Stomach smooth muscle (tissue), 2 donors: ENCODE measurements around the gene SNTG2.
"Not testable (repeated sequence)": the region's sequence is repeated elsewhere in the genome, so short reads cannot be mapped to it uniquely, and the experiment has no call there.

Experiments used
- H3K27ac ChIP-seq: one replicate; pipeline ENCODE4 v1.7.0; 2013; ENCODE audit warnings: mild to moderate bottlenecking, low read length, inconsistent platforms
- H3K27me3 ChIP-seq, 2 donors: one replicate each; pipeline ENCODE4 v1.7.0; 2013; ENCODE audit warnings: low read length in 2 of 2; ENCODE audit not compliant: insufficient read depth in 2 of 2, control insufficient read depth in 1 of 2
- H3K36me3 ChIP-seq, 2 donors: one replicate each; pipeline ENCODE4 v1.7.0; 2013; ENCODE audit warnings: low read length in 2 of 2; ENCODE audit not compliant: control insufficient read depth in 2 of 2, insufficient read depth in 2 of 2
- H3K4me1 ChIP-seq: one replicate; pipeline ENCODE4 v1.7.0; 2013; ENCODE audit warnings: low read length; ENCODE audit not compliant: control insufficient read depth, insufficient read depth
- H3K4me3 ChIP-seq, 2 donors: one replicate each; pipeline ENCODE4 v1.7.0; 2013; ENCODE audit warnings: low read length in 2 of 2
- H3K9ac ChIP-seq, 2 donors: one replicate each; pipeline ENCODE4 v1.7.0; 2013; ENCODE audit warnings: low read length in 2 of 2, mild to moderate bottlenecking in 1 of 2
- H3K9me3 ChIP-seq, 2 donors: one replicate each; pipeline ENCODE4 v1.7.0; 2013; ENCODE audit warnings: low read length in 2 of 2; ENCODE audit not compliant: control insufficient read depth in 2 of 2
- donor health status: healthy.
- donor health status: Pancreatic carcinoma.

Gene SNTG2

GRCh38 chr2:1125217-1125616 lies 174.6 kb downstream of the SNTG2 start:
- Histone ChIP-seq H3K4me3 (no peak overlapping the region), H3K9ac (no peak overlapping the region), H3K9me3 (no peaks in the 10 kb centered on the region), H3K27me3 (no peaks in the 10 kb centered on the region), H3K36me3 (no peaks in the 10 kb centered on the region), H3K27ac (no peak overlapping the region), H3K4me1 (no peaks in the 10 kb centered on the region)

- Histone ChIP-seq H3K36me3 (no peaks in the 10 kb centered on the region), H3K9me3 (no peaks in the 10 kb centered on the region), H3K9ac (no peak overlapping the region), H3K27me3 (no peaks in the 10 kb centered on the region), H3K4me1 (no peaks in the 10 kb centered on the region), H3K27ac (no peak overlapping the region), H3K4me3 (no peak overlapping the region)
These were observed 175.2 kb downstream of the SNTG2 start for GRCh38 chr2:1125633-1126370.

GRCh38 chr2:1129982-1130381 lies 179.3 kb downstream of the SNTG2 start:
- H3K36me3 ChIP-seq = no peaks in the 10 kb centered on the region
- no peaks in the 10 kb centered on the region for H3K4me1 ChIP-seq
- H3K9ac ChIP-seq = no peak overlapping the region
- no peak overlapping the region for H3K27ac ChIP-seq
- peaks cover 2 to 3% of the 10 kb centered on the region in 2 donors for H3K27me3 ChIP-seq
- H3K9me3 ChIP-seq = no peaks in the 10 kb centered on the region
- H3K4me3 ChIP-seq = no peak overlapping the region

- no peak overlapping the region for H3K9ac ChIP-seq
These were observed 180.3 kb downstream of the SNTG2 start for GRCh38 chr2:1130922-1131321.

DNA sequence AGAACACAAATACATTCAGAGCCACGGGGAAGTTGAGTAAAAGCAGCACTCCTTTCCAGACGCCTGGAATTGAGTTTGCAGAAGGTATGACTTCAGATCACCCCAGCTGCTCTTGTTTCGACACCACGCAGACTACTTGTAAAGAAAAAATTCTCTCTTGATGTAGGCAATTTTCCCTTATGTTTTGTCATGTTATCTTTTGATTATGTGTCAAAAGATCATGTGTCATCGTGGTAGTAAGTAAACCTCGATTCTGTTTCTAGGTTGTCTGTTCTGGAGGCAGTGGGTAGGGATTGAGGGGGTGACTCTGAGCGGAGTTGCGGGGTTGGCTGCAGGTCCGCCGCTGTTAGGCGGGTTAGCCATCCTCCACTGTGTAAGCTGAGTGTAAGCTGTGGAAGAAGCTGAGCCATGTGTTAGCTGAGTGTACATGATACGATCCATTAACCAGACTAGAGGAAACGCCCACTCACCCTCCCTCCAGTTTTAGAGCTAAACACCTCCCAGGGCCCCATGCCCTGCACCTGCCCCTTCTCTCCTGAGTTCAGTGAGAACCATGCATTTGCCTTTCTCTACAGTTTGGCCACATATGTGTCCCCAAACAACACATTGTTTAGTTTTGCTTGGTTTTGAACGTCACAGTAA lies 181.8 kb downstream of the SNTG2 start:
- no peaks in the 10 kb centered on the region for H3K4me1 ChIP-seq
- no peak overlapping the region for H3K4me3 ChIP-seq
- peaks cover 2 to 3% of the 10 kb centered on the region in 2 donors for H3K27me3 ChIP-seq
- H3K9ac ChIP-seq = no peak overlapping the region
- no peak overlapping the region for H3K27ac ChIP-seq
- no peaks in the 10 kb centered on the region for H3K36me3 ChIP-seq
- no peaks in the 10 kb centered on the region for H3K9me3 ChIP-seq

More at GRCh38 chr2:1130922-1131321, 180.3 kb downstream of the SNTG2 start:
- Histone ChIP-seq H3K9me3 (no peaks in the 10 kb centered on the region), H3K4me1 (no peaks in the 10 kb centered on the region), H3K27me3 (peaks cover 2 to 3% of the 10 kb centered on the region in 2 donors), H3K27ac (no peak overlapping the region), H3K4me3 (no peak overlapping the region), H3K36me3 (no peaks in the 10 kb centered on the region)

- not testable (repeated sequence) for H3K27ac ChIP-seq, H3K4me1 ChIP-seq, H3K27me3 ChIP-seq, H3K4me3 ChIP-seq, H3K36me3 ChIP-seq, H3K9me3 ChIP-seq, H3K9ac ChIP-seq
These were observed 183.2 kb downstream of the SNTG2 start for GRCh38 chr2:1133896-1134295.

DNA sequence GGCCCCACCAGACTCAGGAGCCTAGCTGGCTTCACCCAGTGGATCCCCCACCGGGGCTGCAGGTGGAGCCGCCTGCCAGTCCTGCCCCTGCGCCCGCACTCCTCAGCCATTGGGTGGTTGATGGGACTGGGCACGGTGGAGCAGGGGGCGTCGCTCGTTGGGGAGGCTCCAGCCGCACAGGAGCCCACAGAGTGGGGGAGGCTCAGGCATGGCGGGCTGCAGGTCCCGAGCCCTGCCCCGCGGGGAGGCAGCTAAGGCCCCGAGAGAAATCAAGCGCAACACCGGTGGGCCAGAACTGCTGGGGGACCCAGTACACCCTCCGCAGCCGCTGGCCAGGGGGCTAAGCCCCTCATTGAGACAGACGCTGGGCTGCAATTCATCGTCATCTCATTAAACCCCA lies 184.0 kb downstream of the SNTG2 start:
- Histone ChIP-seq H3K9ac (no peak overlapping the region), H3K9me3 (no peaks in the 10 kb centered on the region), H3K27me3 (peaks cover 2 to 3% of the 10 kb centered on the region in 2 donors), H3K27ac (no peak overlapping the region), H3K4me1 (no peaks in the 10 kb centered on the region), H3K4me3 (no peak overlapping the region), H3K36me3 (no peaks in the 10 kb centered on the region)

DNA sequence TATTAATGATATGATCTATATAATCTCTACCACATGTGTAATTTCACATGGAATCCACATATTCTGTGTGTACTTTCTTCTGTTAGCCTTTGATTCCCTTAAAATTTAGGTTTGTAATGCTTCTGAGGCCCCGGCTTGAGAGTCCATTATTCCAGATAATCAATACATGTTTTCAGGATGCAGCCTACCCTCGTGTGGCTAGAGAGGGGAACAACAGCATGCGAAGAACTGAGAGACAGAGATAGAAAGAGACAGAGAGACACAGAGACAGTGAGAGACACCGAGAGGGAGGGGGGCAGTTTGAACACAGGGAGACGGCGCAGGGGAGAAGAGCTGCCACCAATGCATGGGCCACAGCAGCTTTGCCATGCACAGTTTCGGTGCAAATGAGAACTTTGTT lies 185.4 kb downstream of the SNTG2 start:
- no peaks in the 10 kb centered on the region for H3K4me1 ChIP-seq
- no peak overlapping the region for H3K4me3 ChIP-seq
- no peak overlapping the region for H3K27ac ChIP-seq

GRCh38 chr2:1136846-1137245 lies 186.2 kb downstream of the SNTG2 start:
- Histone ChIP-seq H3K36me3 (no peaks in the 10 kb centered on the region), H3K9me3 (no peaks in the 10 kb centered on the region), H3K4me3 (no peak overlapping the region), H3K27ac (no peak overlapping the region), H3K27me3 (peaks cover 2 to 3% of the 10 kb centered on the region in 2 donors), H3K9ac (no peak overlapping the region), H3K4me1 (no peaks in the 10 kb centered on the region)

More for the DNA sequence above, 185.4 kb downstream of the SNTG2 start:
- H3K27me3 ChIP-seq = peaks cover 2 to 3% of the 10 kb centered on the region in 2 donors
- no peaks in the 10 kb centered on the region for H3K36me3 ChIP-seq
- H3K9me3 ChIP-seq = no peaks in the 10 kb centered on the region
- no peak overlapping the region for H3K9ac ChIP-seq

GRCh38 chr2:1137264-1137663 lies 186.6 kb downstream of the SNTG2 start:
- H3K27ac ChIP-seq = no peak overlapping the region
- H3K9me3 ChIP-seq = no peaks in the 10 kb centered on the region
- no peaks in the 10 kb centered on the region for H3K4me1 ChIP-seq

DNA sequence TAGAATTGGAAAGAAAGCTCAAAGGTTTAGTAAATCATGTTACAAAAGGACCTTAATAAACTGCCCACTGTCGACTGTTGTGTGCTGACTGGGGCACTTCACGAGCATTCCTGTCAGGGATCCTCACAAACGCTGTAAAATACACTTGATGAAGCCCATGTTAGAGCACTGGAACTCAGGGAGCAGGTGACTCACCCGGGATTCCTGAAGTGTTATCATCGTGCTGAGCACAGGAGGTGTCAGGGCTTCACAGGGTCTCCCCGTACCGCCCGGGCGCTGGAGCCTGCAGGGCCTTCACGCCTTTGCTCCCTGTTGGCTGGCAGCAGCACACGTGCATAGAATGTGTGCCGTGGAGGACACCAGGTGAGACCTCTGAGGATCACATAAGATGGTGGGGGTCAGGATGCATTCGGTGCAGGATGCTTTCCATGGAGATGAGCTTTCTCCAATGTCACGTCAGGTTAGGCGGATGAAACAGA lies 187.3 kb downstream of the SNTG2 start:
- Histone ChIP-seq H3K36me3 (no peaks in the 10 kb centered on the region), H3K4me1 (no peaks in the 10 kb centered on the region), H3K27me3 (peaks cover 0 to 4% of the 10 kb centered on the region in 2 donors), H3K9ac (no peak overlapping the region), H3K4me3 (no peak overlapping the region), H3K9me3 (no peaks in the 10 kb centered on the region), H3K27ac (no peak overlapping the region)

More at GRCh38 chr2:1137264-1137663, 186.6 kb downstream of the SNTG2 start:
- H3K36me3 ChIP-seq = no peaks in the 10 kb centered on the region
- no peak overlapping the region for H3K4me3 ChIP-seq
- peaks cover 2 to 5% of the 10 kb centered on the region in 2 donors for H3K27me3 ChIP-seq
- H3K9ac ChIP-seq = no peak overlapping the region
